GM12878 (cell line): ENCODE data around the gene ZDHHC14. TPM values are rescaled to one million over a fixed set of nuclear protein-coding genes. Genes with fewer than 3 reads are reported as not detected.

Experiments
- ATAC-seq: fragments of 200-7000 bp; cut with Tn5 transposase; 3 replicates; pipeline ENCODE4 v1.9.1; 2020; ENCODE audit warnings: mild to moderate bottlenecking, moderate library complexity
- BruUV-seq: library from RNA; stranded (reverse); fragments of 400-500 nt; replicated peaks from 2 replicates; lab custom pipeline; 2021; lab: Mats Ljungman, UMichigan
- CTCF ChIA-PET: fragments of 300-600 bp; sonication (Branson Sonifier 250); formaldehyde crosslinking; extraction: SDS; loops from one replicate; lab custom pipeline; 2021; ENCODE audit warnings: inconsistent platforms; lab: Yijun Ruan, JAX
- POLR2A ChIA-PET: fragments of 350-600 bp; formaldehyde crosslinking; extraction: SDS; loops from one replicate; lab custom pipeline; 2021; ENCODE audit warnings: inconsistent platforms; lab: Charles Lee
- RAD21 ChIA-PET: fragments of 300-600 bp; sonication (Branson Sonifier 250); formaldehyde crosslinking; loops from one replicate; lab custom pipeline; 2023; ENCODE audit warnings: antibody characterized with exemption; ENCODE audit not compliant: unreplicated experiment; lab: Charles Lee
- SMC1A ChIA-PET: fragments of 300-600 bp; sonication (Branson Sonifier 250); formaldehyde crosslinking; loops from one replicate; lab custom pipeline; 2023; ENCODE audit not compliant: unreplicated experiment, uncharacterized antibody; lab: Charles Lee
- DNase-seq: peaks from one replicate; pipeline ENCODE4 v3.0.0-alpha.2; 2011; ENCODE audit warnings: low read depth, low spot score
- FAIRE-seq: peaks from 3 replicates; lab custom pipeline; 2011; peaks lifted over from hg19 to GRCh38; lab: Jason Lieb, UNC
- H2AFZ ChIP-seq: 2 replicates; pipeline ENCODE4 v1.6.0; 2011; ENCODE audit warnings: low read depth, low read length, control low read depth; ENCODE audit not compliant: control insufficient read depth
- H3K27ac ChIP-seq: 2 replicates; pipeline ENCODE4 v1.5.1; 2011; ENCODE audit warnings: control low read depth; ENCODE audit not compliant: control insufficient read depth, insufficient read depth
- H3K27me3 ChIP-seq, 2 experiments: replicated peaks in 1 of 2; 2 replicates each; pipeline versions ENCODE4 v1.6.0 to v1.6.1; 2011; ENCODE audit warnings: low read length in 1 of 2; ENCODE audit not compliant: control insufficient read depth in 2 of 2, insufficient read depth in 2 of 2
- H3K36me3 ChIP-seq, 2 experiments: 2 replicates each; pipeline ENCODE4 v1.5.1; 2011; ENCODE audit warnings: low read length in 1 of 2; ENCODE audit not compliant: control insufficient read depth in 2 of 2, insufficient read depth in 2 of 2
- H3K4me1 ChIP-seq: 2 replicates; pipeline ENCODE4 v1.6.1; 2011; ENCODE audit warnings: mild to moderate bottlenecking, low read length, moderate library complexity, mixed read lengths; ENCODE audit not compliant: control insufficient read depth, insufficient read depth
- H3K4me2 ChIP-seq: 2 replicates; pipeline ENCODE4 v1.6.0; 2011; ENCODE audit warnings: control low read depth; ENCODE audit not compliant: control insufficient read depth, insufficient read depth
- H3K4me3 ChIP-seq: fragments of 200-600 bp; sonication (generic); 2 replicates; pipeline ENCODE4 v1.5.1; 2016
- H3K79me2 ChIP-seq: 2 replicates; pipeline ENCODE4 v1.6.0; 2011; ENCODE audit warnings: low read length; ENCODE audit not compliant: control insufficient read depth, insufficient read depth
- H3K9ac ChIP-seq: 2 replicates; pipeline ENCODE4 v1.8.0; 2011; ENCODE audit warnings: low read length, control low read depth, mixed read lengths; ENCODE audit not compliant: control insufficient read depth, insufficient read depth
- H3K9me3 ChIP-seq: replicated peaks from 3 replicates; pipeline ENCODE4 v1.5.1; 2011; ENCODE audit warnings: mild to moderate bottlenecking, low read length; ENCODE audit not compliant: control insufficient read depth, insufficient read depth
- H4K20me1 ChIP-seq: 2 replicates; pipeline ENCODE4 v1.6.0; 2011; ENCODE audit not compliant: control insufficient read depth, insufficient read depth
- CHD1 ChIP-seq: IDR thresholded peaks from 2 replicates; pipeline ENCODE4 v1.6.1; 2012; ENCODE audit warnings: low read depth, low read length, improper control_type of control experiment
- IKZF1 ChIP-seq: fragments of 450-650 bp; conservative IDR thresholded peaks from 2 replicates; pipeline ENCODE4 v1.6.1; 2017; ENCODE audit warnings: antibody characterized with exemption, mild to moderate bottlenecking
- JUND ChIP-seq: IDR thresholded peaks from 2 replicates; pipeline ENCODE4 v1.6.1; 2012; ENCODE audit warnings: low read depth, mild to moderate bottlenecking, low read length, improper control_type of control experiment, moderate library complexity
- KLF5 ChIP-seq: fragments of 450-650 bp; IDR thresholded peaks from 2 replicates; pipeline ENCODE4 v1.6.1; 2014; ENCODE audit warnings: mild to moderate bottlenecking; ENCODE audit not compliant: partially characterized antibody
- MEF2B ChIP-seq: fragments of 450-650 bp; IDR thresholded peaks from 2 replicates; pipeline ENCODE4 v1.6.1; 2018; ENCODE audit warnings: mild to moderate bottlenecking, moderate library complexity; ENCODE audit not compliant: partially characterized antibody, poor library complexity, severe bottlenecking
- PAX5 ChIP-seq: IDR thresholded peaks from 2 replicates; pipeline ENCODE4 v1.6.1; 2011; ENCODE audit warnings: low read depth, low read length, borderline replicate concordance
- RCOR1 ChIP-seq: conservative IDR thresholded peaks from 2 replicates; pipeline ENCODE4 v1.6.1; 2012; ENCODE audit warnings: low read depth, low read length, improper control_type of control experiment
- SP1 ChIP-seq: IDR thresholded peaks from one replicate; pipeline ENCODE4 v1.6.1; 2011; ENCODE audit warnings: low read depth, low read length
- TCF3 ChIP-seq: IDR thresholded peaks from 2 replicates; pipeline ENCODE4 v1.6.1; 2012; ENCODE audit warnings: low read depth, mild to moderate bottlenecking, low read length, borderline replicate concordance; ENCODE audit not compliant: insufficient read depth
- WRNIP1 ChIP-seq: IDR thresholded peaks from 2 replicates; pipeline ENCODE4 v1.6.1; 2011; ENCODE audit warnings: low read depth, low read length, improper control_type of control experiment, borderline replicate concordance
- YY1 ChIP-seq: IDR thresholded peaks from 2 replicates; pipeline ENCODE4 v1.6.1; 2011; ENCODE audit warnings: low read depth, mild to moderate bottlenecking, low read length
- WGBS: methylation state at CpG from one replicate; pipeline ENCODE4 v1.1.6; 2016; ENCODE audit warnings: low lambda C conversion rate; ENCODE audit not compliant: insufficient replicate concordance, insufficient coverage; ENCODE audit errors: missing lambda C conversion rate; 5-methylcytosine and 5-hydroxymethylcytosine counted together
- in situ Hi-C: fragments of 300-500 bp; cut with MboI; formaldehyde crosslinking; loops from 9 replicates; pipeline ENCODE4 v1.14.3; 2018; ENCODE audit warnings: mixed read lengths
- intact Hi-C: fragments of 100-400 bp; cut with micrococcal nuclease; formaldehyde crosslinking; loops from one replicate; pipeline ENCODE4 v1.14.2; 2022; ENCODE audit not compliant: unreplicated experiment
- polyA plus RNA-seq, 11 experiments: library from polyadenylated mRNA; depleted of rRNA in 4 of 11; unstranded in 6 of 11; stranded (reverse) in 5 of 11; fragments of >200 nt; fragmentation: Nextera tagmentation in 4 of 11; fragmentation: Illumina TruSeq in 1 of 11; extraction: Ambion mirVana in 4 of 11; extraction: Trizol in 1 of 11; gene quantifications; 1 replicate in 1 of 11; 2 replicates in 10 of 11; pipeline versions ENCODE4 v1.2.1 to v1.2.3, GENCODE V29; 2011 to 2016; ENCODE audit warnings: inconsistent platforms in 2 of 11, missing spikeins in 2 of 11, low read depth in 1 of 11
- total RNA-seq, 4 experiments: library from RNA; depleted of rRNA in 3 of 4; stranded (reverse); fragments of >200 nt in 3 of 4; fragmentation: Illumina TruSeq in 1 of 4; extraction: Trizol in 1 of 4; gene quantifications; 2 replicates each; pipeline versions ENCODE4 v1.2.1 to v1.2.3, GENCODE V29; 2013 to 2021
- TF ChIP-seq, protein P1 (sequence below): IDR thresholded peaks from 2 replicates; pipeline ENCODE4 v1.6.1; 2012; ENCODE audit warnings: low read depth, low read length, improper control_type of control experiment
- TF ChIP-seq, protein P2 (sequence below): fragments of 450-650 bp; IDR thresholded peaks from 2 replicates; pipeline ENCODE4 v1.6.1; 2017; ENCODE audit warnings: borderline replicate concordance
- TF ChIP-seq, protein P3 (sequence below): fragments of 450-650 bp; IDR thresholded peaks from 2 replicates; pipeline ENCODE4 v1.6.1; 2017; ENCODE audit warnings: antibody characterized with exemption, mild to moderate bottlenecking, moderate library complexity

The ZDHHC14 gene
- total and polyA plus RNA-seq, 10 of the 15 experiments (the other 5 are each of a cell fraction or from before 2014, with no cell fraction given), result 0.15 to 16.0 (median 0.76) TPM; not detected in 1

DNA sequence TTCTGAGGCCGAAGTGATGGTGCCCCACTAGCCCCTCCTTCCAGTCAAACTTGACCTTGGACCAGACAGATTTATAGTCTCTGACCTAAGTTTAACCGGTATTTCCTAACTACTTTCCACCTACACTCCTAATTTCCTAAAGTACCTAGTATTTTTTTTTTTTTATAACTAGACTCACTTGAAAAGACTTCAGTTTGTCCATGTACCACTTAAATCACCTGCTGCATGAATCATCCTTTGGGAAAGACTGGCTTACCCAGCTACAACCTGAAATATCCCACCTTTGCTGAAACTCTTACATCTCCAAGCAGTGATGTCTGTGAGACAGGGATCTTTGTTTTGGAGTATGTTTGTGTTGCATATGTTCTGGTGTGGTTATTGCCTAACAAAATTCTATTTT, 71.1 kb downstream of the ZDHHC14 start:
- ATAC-seq (no peak), FAIRE-seq (no peak), DNase-seq (no peak)
- BruUV-seq, result no TSS peak
- TF ChIP-seq YY1 (no peak), SP1 (no peak), IKZF1 (no peak), JUND (no peak), PAX5 (no peak), CHD1 (no peak), RCOR1 (no peak), WRNIP1 (no peak), MEF2B (no peak), KLF5 (no peak), TCF3 (no peak)
- TF ChIP-seq, protein P1, sequence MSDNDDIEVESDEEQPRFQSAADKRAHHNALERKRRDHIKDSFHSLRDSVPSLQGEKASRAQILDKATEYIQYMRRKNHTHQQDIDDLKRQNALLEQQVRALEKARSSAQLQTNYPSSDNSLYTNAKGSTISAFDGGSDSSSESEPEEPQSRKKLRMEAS, result no peak
- TF ChIP-seq, protein P2, sequence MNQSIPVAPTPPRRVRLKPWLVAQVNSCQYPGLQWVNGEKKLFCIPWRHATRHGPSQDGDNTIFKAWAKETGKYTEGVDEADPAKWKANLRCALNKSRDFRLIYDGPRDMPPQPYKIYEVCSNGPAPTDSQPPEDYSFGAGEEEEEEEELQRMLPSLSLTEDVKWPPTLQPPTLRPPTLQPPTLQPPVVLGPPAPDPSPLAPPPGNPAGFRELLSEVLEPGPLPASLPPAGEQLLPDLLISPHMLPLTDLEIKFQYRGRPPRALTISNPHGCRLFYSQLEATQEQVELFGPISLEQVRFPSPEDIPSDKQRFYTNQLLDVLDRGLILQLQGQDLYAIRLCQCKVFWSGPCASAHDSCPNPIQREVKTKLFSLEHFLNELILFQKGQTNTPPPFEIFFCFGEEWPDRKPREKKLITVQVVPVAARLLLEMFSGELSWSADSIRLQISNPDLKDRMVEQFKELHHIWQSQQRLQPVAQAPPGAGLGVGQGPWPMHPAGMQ, result no peak
- TF ChIP-seq, protein P3, sequence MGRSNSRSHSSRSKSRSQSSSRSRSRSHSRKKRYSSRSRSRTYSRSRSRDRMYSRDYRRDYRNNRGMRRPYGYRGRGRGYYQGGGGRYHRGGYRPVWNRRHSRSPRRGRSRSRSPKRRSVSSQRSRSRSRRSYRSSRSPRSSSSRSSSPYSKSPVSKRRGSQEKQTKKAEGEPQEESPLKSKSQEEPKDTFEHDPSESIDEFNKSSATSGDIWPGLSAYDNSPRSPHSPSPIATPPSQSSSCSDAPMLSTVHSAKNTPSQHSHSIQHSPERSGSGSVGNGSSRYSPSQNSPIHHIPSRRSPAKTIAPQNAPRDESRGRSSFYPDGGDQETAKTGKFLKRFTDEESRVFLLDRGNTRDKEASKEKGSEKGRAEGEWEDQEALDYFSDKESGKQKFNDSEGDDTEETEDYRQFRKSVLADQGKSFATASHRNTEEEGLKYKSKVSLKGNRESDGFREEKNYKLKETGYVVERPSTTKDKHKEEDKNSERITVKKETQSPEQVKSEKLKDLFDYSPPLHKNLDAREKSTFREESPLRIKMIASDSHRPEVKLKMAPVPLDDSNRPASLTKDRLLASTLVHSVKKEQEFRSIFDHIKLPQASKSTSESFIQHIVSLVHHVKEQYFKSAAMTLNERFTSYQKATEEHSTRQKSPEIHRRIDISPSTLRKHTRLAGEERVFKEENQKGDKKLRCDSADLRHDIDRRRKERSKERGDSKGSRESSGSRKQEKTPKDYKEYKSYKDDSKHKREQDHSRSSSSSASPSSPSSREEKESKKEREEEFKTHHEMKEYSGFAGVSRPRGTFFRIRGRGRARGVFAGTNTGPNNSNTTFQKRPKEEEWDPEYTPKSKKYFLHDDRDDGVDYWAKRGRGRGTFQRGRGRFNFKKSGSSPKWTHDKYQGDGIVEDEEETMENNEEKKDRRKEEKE, result no peak
- H3K4me3 ChIP-seq, result no peak overlapping the region
- in situ Hi-C loops, result no loop called here
- ChIA-PET CTCF (no interaction called here), SMC1A (interaction anchor here (1.0 to 1.8 kb wide), 3 partner anchors 10 to 112 kb away, joined by 3 to 11 read pairs (median 4); no protein-coding TSS in a partner anchor), RAD21 (no interaction called here), POLR2A (interaction anchor here (0.7 kb wide), 1 partner anchor 160 kb away, joined by 5 read pairs; no protein-coding TSS in a partner anchor)
- no peaks in the 10 kb centered on the region for H3K79me2 ChIP-seq
- 100% methylated on average over 2 of the region's 2 CpGs for WGBS
- H3K27me3 ChIP-seq, result no peaks in the 10 kb centered on the region
- H3K36me3 ChIP-seq, result no peaks in the 10 kb centered on the region
- H4K20me1 ChIP-seq, result no peaks in the 10 kb centered on the region
- no peak overlapping the region for H3K27ac ChIP-seq
- no peak overlapping the region for H3K9ac ChIP-seq
- no peak overlapping the region for H3K4me2 ChIP-seq
- H2AFZ ChIP-seq, result no peak overlapping the region
- H3K4me1 ChIP-seq, result peaks cover 5% of the 10 kb centered on the region; the same call in 1 of the 2 replicates
- H3K9me3 ChIP-seq, result no peaks in the 10 kb centered on the region; the same call in 2 of the 3 replicates
- intact Hi-C loops, result no loop called here
